ENCODE results near the gene HSPBP1.

Gene HSPBP1

DNA sequence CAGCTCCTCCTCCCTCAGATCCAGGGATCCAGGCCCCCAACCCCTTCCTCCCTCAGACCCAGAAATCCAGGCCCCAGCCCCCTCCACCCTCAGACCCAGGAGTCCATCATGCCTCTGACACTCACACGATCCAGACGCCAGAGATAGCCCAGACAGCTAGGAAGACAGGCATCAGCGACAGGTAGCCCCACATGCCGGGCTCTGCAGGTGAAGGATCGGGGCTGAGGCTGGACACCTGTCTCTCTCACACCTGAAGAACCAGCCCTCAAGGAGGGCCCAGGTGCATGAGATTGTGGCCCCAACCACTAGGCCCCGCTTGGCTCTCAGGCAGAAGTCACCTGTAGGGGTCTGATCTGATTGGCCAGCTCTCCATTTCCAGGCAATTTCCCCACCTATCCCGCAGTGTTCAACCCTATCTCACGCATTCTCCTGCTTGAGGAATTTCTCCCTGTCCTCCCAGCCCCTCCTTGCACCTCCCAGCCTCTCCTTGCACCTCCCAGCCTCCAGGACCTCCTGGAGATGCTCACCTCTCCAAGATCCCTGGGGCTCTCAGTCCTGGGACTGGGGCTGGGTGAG is 41.0 kb upstream of the HSPBP1 start:
- no peak for DNase-seq (ENCODE audit: low spot score)
- TF ChIP-seq, protein P1, sequence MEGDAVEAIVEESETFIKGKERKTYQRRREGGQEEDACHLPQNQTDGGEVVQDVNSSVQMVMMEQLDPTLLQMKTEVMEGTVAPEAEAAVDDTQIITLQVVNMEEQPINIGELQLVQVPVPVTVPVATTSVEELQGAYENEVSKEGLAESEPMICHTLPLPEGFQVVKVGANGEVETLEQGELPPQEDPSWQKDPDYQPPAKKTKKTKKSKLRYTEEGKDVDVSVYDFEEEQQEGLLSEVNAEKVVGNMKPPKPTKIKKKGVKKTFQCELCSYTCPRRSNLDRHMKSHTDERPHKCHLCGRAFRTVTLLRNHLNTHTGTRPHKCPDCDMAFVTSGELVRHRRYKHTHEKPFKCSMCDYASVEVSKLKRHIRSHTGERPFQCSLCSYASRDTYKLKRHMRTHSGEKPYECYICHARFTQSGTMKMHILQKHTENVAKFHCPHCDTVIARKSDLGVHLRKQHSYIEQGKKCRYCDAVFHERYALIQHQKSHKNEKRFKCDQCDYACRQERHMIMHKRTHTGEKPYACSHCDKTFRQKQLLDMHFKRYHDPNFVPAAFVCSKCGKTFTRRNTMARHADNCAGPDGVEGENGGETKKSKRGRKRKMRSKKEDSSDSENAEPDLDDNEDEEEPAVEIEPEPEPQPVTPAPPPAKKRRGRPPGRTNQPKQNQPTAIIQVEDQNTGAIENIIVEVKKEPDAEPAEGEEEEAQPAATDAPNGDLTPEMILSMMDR (IDR thresholded peaks at IDR 0.05; ENCODE audit: extremely low read depth, missing control alignments): no peak

- no peak for DNase-seq (ENCODE audit: low spot score)
- TF ChIP-seq, protein P1 (IDR thresholded peaks at IDR 0.05; ENCODE audit: extremely low read depth, missing control alignments): no peak
Observed at GRCh38 chr19:55319785-55320184, 39.9 kb upstream of the HSPBP1 start.

DNA sequence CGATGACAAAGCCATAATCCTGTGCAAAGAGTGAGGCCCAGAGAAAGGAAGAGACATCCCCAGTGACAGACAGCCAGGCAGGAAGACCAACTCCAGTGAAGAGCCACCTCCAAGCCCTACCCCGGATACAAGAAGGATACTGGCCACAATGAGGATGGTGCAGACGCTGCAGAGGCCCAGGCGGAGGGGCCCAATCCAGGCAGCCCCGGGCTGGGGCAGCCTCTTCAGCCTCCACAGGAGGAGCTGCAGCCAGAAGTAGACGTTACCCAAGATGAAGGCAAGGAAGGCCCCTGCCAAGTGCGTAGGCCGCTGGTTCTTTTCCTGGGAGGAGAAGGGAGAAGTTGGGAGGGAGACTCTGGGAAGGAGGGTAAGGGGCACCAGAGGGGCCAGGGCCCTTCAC is 36.7 kb upstream of the HSPBP1 start:
- DNase-seq (ENCODE audit: low spot score): no peak
- TF ChIP-seq, protein P1 (IDR thresholded peaks at IDR 0.05; ENCODE audit: extremely low read depth, missing control alignments): no peak

- TF ChIP-seq, protein P1 (IDR thresholded peaks at IDR 0.05; ENCODE audit: extremely low read depth, missing control alignments): no peak
- DNase-seq (ENCODE audit: low spot score): no peak
Observed at GRCh38 chr19:55315956-55316525, 36.1 kb upstream of the HSPBP1 start.

GRCh38 chr19:55314396-55314795 is 34.5 kb upstream of the HSPBP1 start:
- TF ChIP-seq, protein P1 (IDR thresholded peaks at IDR 0.05; ENCODE audit: extremely low read depth, missing control alignments): no peak
- DNase-seq (ENCODE audit: low spot score): no peak

- DNase-seq (ENCODE audit: low spot score): no peak
- TF ChIP-seq, protein P1 (IDR thresholded peaks at IDR 0.05; ENCODE audit: extremely low read depth, missing control alignments): no peak
Observed at GRCh38 chr19:55312621-55313512, 33.0 kb upstream of the HSPBP1 start.

GRCh38 chr19:55311797-55312196 is 31.9 kb upstream of the HSPBP1 start:
- no peak for DNase-seq (ENCODE audit: low spot score)

More at GRCh38 chr19:55311797-55312196, 31.9 kb upstream of the HSPBP1 start:
- TF ChIP-seq, protein P1 (IDR thresholded peaks at IDR 0.05; ENCODE audit: extremely low read depth, missing control alignments): no peak

Data from GM20000 (cell line).